GM21723 (cell line): Measurements from ENCODE around the gene DNAJB1.

Experiments
- ATAC-seq: cut with Tn5 transposase; IDR thresholded peaks from one replicate; pipeline ENCODE4 v1.9.1; 2021; ENCODE audit warnings: mild to moderate bottlenecking, moderate library complexity; ENCODE audit not compliant: unreplicated experiment

The DNAJB1 gene

GRCh38 chr19:14475251-14476073, 42.7 kb downstream of the DNAJB1 start, which contains the start of gene PTGER1:
Gene PTGER1, minus strand, starts transcription at chr19:14475354. Its CDS starts 1,034 bp downstream, at chr19:14474320.
- no peak for ATAC-seq

- no peak for ATAC-seq
Observed at GRCh38 chr19:14474827-14475226, 43.4 kb downstream of the DNAJB1 start.

DNA sequence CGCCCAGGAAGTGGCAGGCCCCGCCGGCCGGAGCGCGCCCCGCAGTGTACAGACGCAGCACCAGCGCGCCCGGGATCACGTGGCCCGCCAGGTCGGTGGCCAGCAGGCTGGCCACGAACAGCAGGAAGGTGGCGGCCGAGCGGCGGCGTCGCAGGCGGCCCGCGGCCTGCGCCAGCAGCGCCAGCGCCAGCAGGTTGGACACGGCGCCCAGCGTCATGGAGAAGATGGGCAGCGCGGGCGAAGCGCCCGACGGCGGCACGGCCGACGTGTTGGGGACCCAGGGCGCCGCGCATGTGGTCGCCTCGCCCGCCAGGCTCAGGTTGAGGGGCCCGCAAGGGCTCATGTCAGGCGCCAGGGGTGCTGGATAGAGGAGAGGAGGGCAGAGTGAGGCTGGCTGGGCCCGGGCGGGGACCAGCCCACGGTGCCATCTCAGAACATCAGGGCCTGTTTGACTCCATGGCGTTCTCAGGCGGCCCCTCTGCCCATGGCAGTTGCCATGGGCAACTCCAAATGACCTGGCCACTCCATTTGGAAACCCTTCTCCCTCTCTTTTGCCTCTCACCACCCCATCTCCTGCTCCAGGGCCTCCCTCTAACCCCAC, 44.1 kb downstream of the DNAJB1 start:
- no peak for ATAC-seq

GRCh38 chr19:14473073-14473977, 44.9 kb downstream of the DNAJB1 start:
- ATAC-seq = no peak

- ATAC-seq = no peak
Observed at GRCh38 chr19:14472202-14472938, 45.8 kb downstream of the DNAJB1 start.

- no peak for ATAC-seq
Observed at GRCh38 chr19:14471436-14472187, 46.6 kb downstream of the DNAJB1 start.

DNA sequence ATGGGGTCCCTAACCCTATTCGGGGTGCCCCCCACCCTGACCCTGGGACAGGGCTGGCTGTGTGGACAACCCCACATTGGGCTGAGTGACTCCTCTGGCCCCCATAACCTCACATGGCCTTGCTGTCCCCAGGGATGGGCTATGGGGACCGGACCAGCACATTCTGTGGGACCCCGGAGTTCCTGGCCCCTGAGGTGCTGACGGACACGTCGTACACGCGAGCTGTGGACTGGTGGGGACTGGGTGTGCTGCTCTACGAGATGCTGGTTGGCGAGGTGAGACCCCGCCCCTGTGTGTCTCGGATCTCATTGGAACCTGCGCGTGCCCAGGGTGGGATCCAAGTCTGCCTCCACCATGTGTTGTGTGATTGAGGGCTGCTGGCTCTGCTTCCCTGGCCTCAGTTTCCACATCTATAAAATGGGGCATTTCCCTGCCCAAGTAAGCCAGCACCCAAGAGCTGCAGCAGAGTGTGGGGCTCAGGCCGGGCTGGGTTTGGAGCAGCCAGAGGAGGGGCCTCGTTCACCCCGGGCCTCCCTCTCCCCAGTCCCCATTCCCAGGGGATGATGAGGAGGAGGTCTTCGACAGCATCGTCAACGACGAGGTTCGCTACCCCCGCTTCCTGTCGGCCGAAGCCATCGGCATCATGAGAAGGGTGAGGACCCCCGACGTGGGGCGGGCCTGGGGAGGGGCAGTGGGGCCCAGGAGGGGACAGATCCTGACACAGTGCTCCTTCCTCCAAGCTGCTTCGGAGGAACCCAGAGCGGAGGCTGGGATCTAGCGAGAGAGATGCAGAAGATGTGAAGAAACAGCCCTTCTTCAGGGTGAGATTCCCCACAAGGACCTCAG, 47.9 kb downstream of the DNAJB1 start:
- no peak for ATAC-seq

DNA sequence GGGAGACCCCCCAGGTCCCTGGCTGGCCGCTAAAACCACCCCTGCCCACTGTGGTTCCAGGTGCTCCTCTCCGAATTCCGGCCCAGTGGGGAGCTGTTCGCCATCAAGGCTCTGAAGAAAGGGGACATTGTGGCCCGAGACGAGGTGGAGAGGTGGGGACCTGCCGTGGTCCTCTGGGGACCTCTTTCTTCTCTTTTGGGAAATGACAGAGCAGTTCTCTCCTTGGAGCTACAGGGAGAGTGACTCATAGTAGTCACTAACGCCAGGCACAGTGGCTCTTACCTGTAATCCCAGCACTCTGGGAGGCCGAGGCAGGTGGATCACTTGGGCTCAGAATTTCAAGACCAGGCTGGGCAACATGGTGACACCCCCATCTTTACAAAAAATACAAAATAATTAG, 50.4 kb downstream of the DNAJB1 start:
- ATAC-seq = no peak

DNA sequence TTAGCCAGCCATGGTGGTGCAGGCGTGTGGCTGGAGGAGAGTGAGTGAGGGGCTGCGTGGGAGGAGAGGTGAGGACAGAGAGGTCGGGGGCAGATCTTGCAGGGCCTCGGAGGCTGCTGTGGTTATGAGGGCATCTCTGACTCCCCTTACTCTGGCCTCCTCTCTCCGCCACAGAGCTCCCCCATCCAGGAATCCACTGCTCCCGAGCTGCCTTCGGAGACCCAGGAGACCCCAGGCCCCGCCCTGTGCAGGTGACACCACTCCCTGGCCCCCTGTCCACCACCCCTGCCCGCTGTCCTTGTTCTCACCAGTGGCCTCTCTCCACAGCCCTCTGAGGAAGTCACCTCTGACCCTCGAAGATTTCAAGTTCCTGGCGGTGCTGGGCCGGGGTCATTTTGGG, 50.8 kb downstream of the DNAJB1 start:
- ATAC-seq = no peak
